K562 (cell line): Measurements from ENCODE around the gene PYM1. TPM values are rescaled to one million over a fixed set of nuclear protein-coding genes. Genes with fewer than 3 reads are reported as not detected.
A peak's percentile ranks its signal among the peaks of the same experiment; 100 is the strongest.

Source experiments
- ARID1B ChIP-seq: fragments of 450-650 bp; IDR thresholded peaks from 2 replicates; pipeline ENCODE4 v1.6.1; 2016; ENCODE audit warnings: antibody characterized with exemption, mild to moderate bottlenecking, inconsistent platforms
- BRCA1 ChIP-seq, 2 experiments: fragments of 450-650 bp in 1 of 2; sonication (generic) in 1 of 2; formaldehyde crosslinking in 1 of 2; IDR thresholded peaks; 2 replicates each; pipeline versions ENCODE4 v1.5.0 to v1.6.1; 2017 to 2020; ENCODE audit warnings: mild to moderate bottlenecking in 1 of 2, missing genetic modification reagents in 1 of 2
- CEBPG ChIP-seq, 3 experiments: fragments of 200-800 bp in 1 of 3; sonication (Bioruptor generic) in 1 of 3; sonication (generic) in 1 of 3; formaldehyde crosslinking in 1 of 3; IDR thresholded peaks in 2 of 3; conservative IDR thresholded peaks in 1 of 3; 2 replicates each; pipeline versions ENCODE4 v1.6.1 to v1.8.0; 2016 to 2022; ENCODE audit warnings: missing compliant biosample characterization in 2 of 3, missing genetic modification characterization in 2 of 3, mild to moderate bottlenecking in 1 of 3, missing genetic modification reagents in 1 of 3
- ETV6 ChIP-seq, 3 experiments: fragments of 150-350 bp in 1 of 3; sonication (generic) in 1 of 3; formaldehyde crosslinking in 1 of 3; IDR thresholded peaks; 2 replicates each; pipeline versions ENCODE4 v1.6.1 to v1.8.0; 2014 to 2022; ENCODE audit warnings: borderline replicate concordance in 2 of 3, low read depth in 2 of 3, antibody characterized with exemption in 1 of 3, low read length in 1 of 3, mild to moderate bottlenecking in 1 of 3, missing genetic modification reagents in 1 of 3
- FOXK1 ChIP-seq: sonication (generic); formaldehyde crosslinking; IDR thresholded peaks from 2 replicates; pipeline ENCODE4 v1.8.0; 2022; ENCODE audit warnings: missing genetic modification reagents, mild to moderate bottlenecking, borderline replicate concordance
- HDGF ChIP-seq: fragments of 450-650 bp; IDR thresholded peaks from 2 replicates; pipeline ENCODE4 v1.6.1; 2016
- LARP7 ChIP-seq: fragments of 450-650 bp; IDR thresholded peaks from 2 replicates; pipeline ENCODE4 v1.6.1; 2016
- PHF20 ChIP-seq: fragments of 450-650 bp; IDR thresholded peaks from 2 replicates; pipeline ENCODE4 v1.6.1; 2018; ENCODE audit not compliant: partially characterized antibody
- PHF8 ChIP-seq: fragments of 200-600 bp; sonication (generic); IDR thresholded peaks from 2 replicates; pipeline ENCODE4 v1.6.1; 2012; ENCODE audit warnings: mixed run types, mild to moderate bottlenecking, inconsistent platforms, low read length, moderate library complexity, borderline replicate concordance
- SUPT5H ChIP-seq: fragments of 450-650 bp; IDR thresholded peaks from 2 replicates; pipeline ENCODE4 v1.6.1; 2016
- U2AF1 ChIP-seq: fragments of 200-400 bp; formaldehyde crosslinking; optimal IDR thresholded peaks from 2 replicates; pipeline ENCODE3; 2017; ENCODE audit warnings: mild to moderate bottlenecking, low read depth, low read length, moderate library complexity
- ZBTB7A ChIP-seq: IDR thresholded peaks from 2 replicates; pipeline ENCODE4 v1.6.1; 2011; ENCODE audit warnings: low read depth, mild to moderate bottlenecking, low read length, moderate library complexity, borderline replicate concordance; ENCODE audit not compliant: control insufficient read depth
- ZNF318 ChIP-seq, 2 experiments: fragments of 450-650 bp; IDR thresholded peaks; 2 replicates each; pipeline ENCODE4 v1.6.1; 2016; ENCODE audit warnings: mild to moderate bottlenecking in 2 of 2, borderline replicate concordance in 1 of 2, low read depth in 1 of 2, moderate library complexity in 1 of 2
- polyA plus RNA-seq, 8 experiments: library from polyadenylated mRNA; depleted of rRNA in 4 of 8; stranded (reverse) in 5 of 8; unstranded in 3 of 8; fragments of >200 nt; fragmentation: Nextera tagmentation in 2 of 8; fragmentation: Illumina TruSeq in 1 of 8; extraction: Ambion mirVana in 2 of 8; extraction: Trizol in 1 of 8; gene quantifications; 2 replicates each; pipeline versions ENCODE4 v1.2.1 to v1.2.3, GENCODE V29; 2011 to 2014; ENCODE audit warnings: inconsistent platforms in 1 of 8, missing spikeins in 1 of 8
- total RNA-seq, 7 experiments: library from RNA; depleted of rRNA in 6 of 7; stranded (reverse); fragments of >200 nt in 6 of 7; fragmentation: Illumina TruSeq in 2 of 7; extraction: Trizol in 2 of 7; gene quantifications; 2 replicates each; pipeline versions ENCODE4 v1.2.1 to v1.2.3, GENCODE V29; 2011 to 2021; ENCODE audit warnings: low replicate concordance in 1 of 7
- TF ChIP-seq, protein P1 (sequence below): fragments of 450-650 bp; IDR thresholded peaks from 2 replicates; pipeline ENCODE4 v1.6.1; 2018; ENCODE audit not compliant: partially characterized antibody

Gene PYM1
- total and polyA plus RNA-seq, 9 of the 15 experiments (the other 6 are each of a cell fraction or from before 2014, with no cell fraction given): 29.0 to 51.3 (median 34.1) TPM

DNA sequence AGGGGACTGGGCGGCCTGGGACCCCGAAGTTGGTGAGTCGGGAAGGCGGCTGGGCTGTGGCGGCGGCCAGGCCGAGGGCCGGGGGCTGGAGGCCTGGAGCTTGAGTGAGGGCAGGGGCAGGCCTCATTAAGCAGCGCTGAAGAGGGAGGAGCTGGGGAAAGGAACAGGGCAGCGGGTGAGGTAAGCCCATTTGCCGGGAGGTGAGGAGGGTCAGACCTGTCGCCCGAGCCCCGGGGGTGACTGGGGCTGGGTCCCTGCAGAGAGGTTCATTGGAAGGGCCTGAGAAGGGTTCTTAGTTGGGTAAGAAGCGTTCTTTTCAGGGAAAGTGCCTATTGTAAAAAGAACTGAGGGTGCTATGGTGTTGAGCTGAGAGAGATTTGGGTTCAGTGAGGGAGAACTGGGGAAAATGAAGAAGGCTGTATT lies 46.6 kb upstream of the PYM1 start (continued):
- TF ChIP-seq ZNF318 (IDR thresholded peaks at IDR 0.05; ENCODE audit: borderline replicate concordance in 1 of 2, low read depth in 1 of 2) (no peak), ARID1B (peak; percentile 59), LARP7 (peak; percentile 86; the same call in 1 of the 2 replicates), ETV6 (IDR thresholded peaks at IDR 0.05; ENCODE audit: borderline replicate concordance in 1 of 2, low read depth in 2 of 2, low read length in 1 of 2) (no peak), ETV6 (CRISPR knock-in tag; IDR thresholded peaks at IDR 0.05; ENCODE audit: borderline replicate concordance) (no peak), CEBPG (CRISPR knock-in tag; IDR thresholded peaks at IDR 0.05) (0 out of 2 replicates have a peak, but pooled peaks have one; percentile 41), CEBPG (tag; conservative IDR thresholded peaks at IDR 0.05 in 1 of 2, IDR thresholded peaks at IDR 0.05 in 1 of 2) (no peak), PHF20 (peak; percentile 76), HDGF (0 out of 2 replicates have a peak, but pooled peaks have one; percentile 36), ZBTB7A (no peak; the same call in 1 of the 2 replicates), FOXK1 (CRISPR knock-in tag) (0 out of 2 replicates have a peak, but pooled peaks have one; percentile 36), PHF8 (peak; percentile 22; the same call in 1 of the 2 replicates), SUPT5H (peak; percentile 61; the same call in 1 of the 2 replicates), BRCA1 (IDR thresholded peaks at IDR 0.05) (no peak), BRCA1 (CRISPR knock-in tag; IDR thresholded peaks at IDR 0.05) (no peak), U2AF1 (no peak)
- TF ChIP-seq, protein P1, sequence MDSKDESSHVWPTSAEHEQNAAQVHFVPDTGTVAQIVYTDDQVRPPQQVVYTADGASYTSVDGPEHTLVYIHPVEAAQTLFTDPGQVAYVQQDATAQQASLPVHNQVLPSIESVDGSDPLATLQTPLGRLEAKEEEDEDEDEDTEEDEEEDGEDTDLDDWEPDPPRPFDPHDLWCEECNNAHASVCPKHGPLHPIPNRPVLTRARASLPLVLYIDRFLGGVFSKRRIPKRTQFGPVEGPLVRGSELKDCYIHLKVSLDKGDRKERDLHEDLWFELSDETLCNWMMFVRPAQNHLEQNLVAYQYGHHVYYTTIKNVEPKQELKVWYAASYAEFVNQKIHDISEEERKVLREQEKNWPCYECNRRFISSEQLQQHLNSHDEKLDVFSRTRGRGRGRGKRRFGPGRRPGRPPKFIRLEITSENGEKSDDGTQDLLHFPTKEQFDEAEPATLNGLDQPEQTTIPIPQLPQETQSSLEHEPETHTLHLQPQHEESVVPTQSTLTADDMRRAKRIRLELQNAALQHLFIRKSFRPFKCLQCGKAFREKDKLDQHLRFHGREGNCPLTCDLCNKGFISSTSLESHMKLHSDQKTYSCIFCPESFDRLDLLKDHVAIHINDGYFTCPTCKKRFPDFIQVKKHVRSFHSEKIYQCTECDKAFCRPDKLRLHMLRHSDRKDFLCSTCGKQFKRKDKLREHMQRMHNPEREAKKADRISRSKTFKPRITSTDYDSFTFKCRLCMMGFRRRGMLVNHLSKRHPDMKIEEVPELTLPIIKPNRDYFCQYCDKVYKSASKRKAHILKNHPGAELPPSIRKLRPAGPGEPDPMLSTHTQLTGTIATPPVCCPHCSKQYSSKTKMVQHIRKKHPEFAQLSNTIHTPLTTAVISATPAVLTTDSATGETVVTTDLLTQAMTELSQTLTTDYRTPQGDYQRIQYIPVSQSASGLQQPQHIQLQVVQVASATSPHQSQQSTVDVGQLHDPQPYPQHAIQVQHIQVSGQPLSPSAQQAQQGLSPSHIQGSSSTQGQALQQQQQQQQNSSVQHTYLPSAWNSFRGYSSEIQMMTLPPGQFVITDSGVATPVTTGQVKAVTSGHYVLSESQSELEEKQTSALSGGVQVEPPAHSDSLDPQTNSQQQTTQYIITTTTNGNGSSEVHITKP: peak; percentile 72
